Measurements from ENCODE around the gene ADTRP. TPM values are rescaled to one million over a fixed set of nuclear protein-coding genes. Genes with fewer than 3 reads are reported as not detected.

The ADTRP gene
- total RNA-seq, 2 donors from 2014 or later: 56.6 to 79.9 TPM

GRCh38 chr6:11710311-11710761, 68.3 kb downstream of the ADTRP start:
- no peaks in the 10 kb centered on the region for H3K36me3 ChIP-seq
- intact Hi-C loops (cut with DNase I): no loop called here
- TF ChIP-seq CTCF (IDR thresholded peaks at IDR 0.05): no peak
- H3K4me3 ChIP-seq: no peak overlapping the region
- no peaks in the 10 kb centered on the region for H3K9me3 ChIP-seq
- DNase-seq: no peak
- no peak overlapping the region for H3K9ac ChIP-seq (ENCODE audit: low read depth in 2 of 2, low read length in 2 of 2)
- H3K27ac ChIP-seq: no peak overlapping the region
- no peaks in the 10 kb centered on the region for H3K4me1 ChIP-seq
- H3K27me3 ChIP-seq: no peaks in the 10 kb centered on the region

DNA sequence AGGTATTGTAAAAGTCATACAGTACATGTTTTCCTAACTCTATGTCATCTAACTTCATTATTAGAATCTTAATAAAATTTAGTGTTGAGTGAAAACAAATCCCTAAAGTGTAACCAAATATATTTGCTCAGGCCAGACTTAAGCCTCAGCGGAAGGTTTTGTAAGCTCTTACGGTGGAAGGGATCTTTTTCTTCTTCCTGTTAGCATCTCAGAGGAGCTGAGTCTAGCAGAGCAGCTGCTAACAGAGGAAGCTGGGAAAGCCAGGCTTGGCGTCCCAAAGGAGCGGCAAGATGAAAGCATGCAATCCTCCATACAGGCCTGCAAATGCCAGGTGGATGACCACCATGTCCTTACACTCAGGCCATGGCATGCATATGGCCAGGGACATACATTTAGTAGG, 72.4 kb downstream of the ADTRP start:
- no peaks in the 10 kb centered on the region for H3K27me3 ChIP-seq
- no peak for TF ChIP-seq CTCF (IDR thresholded peaks at IDR 0.05)
- H3K4me3 ChIP-seq: no peak overlapping the region
- no peak overlapping the region for H3K9ac ChIP-seq (ENCODE audit: low read depth in 2 of 2, low read length in 2 of 2)
- no peak for DNase-seq
- H3K36me3 ChIP-seq: no peaks in the 10 kb centered on the region
- intact Hi-C loops (cut with DNase I): loop anchor here (10.0 kb wide), 1 partner anchor 209 kb away; no protein-coding TSS in a partner anchor
- H3K27ac ChIP-seq: no peak overlapping the region
- H3K4me1 ChIP-seq: no peaks in the 10 kb centered on the region
- H3K9me3 ChIP-seq: no peaks in the 10 kb centered on the region

DNA sequence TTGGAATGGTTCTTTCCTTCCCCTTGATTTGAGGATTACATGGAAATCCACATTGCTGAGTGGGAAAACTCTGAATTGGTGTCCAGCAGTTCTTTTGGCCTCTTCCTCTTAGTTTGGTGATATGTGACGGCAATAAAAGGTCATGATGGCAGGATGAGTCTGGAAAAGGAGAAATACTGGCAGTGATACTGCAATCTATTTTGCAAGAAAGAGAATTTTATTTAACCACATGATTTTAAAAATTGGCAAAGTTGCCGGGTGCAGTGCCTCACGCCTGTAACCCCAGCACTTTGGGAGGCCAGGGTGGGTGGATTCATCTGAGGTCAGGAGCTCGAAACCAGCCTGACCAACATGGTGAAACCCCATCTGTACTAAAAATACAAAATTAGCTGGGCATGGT, 73.1 kb downstream of the ADTRP start:
- no peak for TF ChIP-seq CTCF (IDR thresholded peaks at IDR 0.05)
- Histone ChIP-seq H3K36me3 (no peaks in the 10 kb centered on the region), H3K9me3 (no peaks in the 10 kb centered on the region), H3K27me3 (no peaks in the 10 kb centered on the region), H3K4me3 (no peak overlapping the region), H3K9ac (ENCODE audit: low read depth in 2 of 2, low read length in 2 of 2) (no peak overlapping the region), H3K27ac (no peak overlapping the region), H3K4me1 (no peaks in the 10 kb centered on the region)
- intact Hi-C loops (cut with DNase I): loop anchor here (10.0 kb wide), 1 partner anchor 209 kb away; no protein-coding TSS in a partner anchor
- DNase-seq: no peak

GRCh38 chr6:11705069-11705468, 73.5 kb downstream of the ADTRP start:
- TF ChIP-seq CTCF (IDR thresholded peaks at IDR 0.05): no peak
- intact Hi-C loops (cut with DNase I): loop anchor here (10.0 kb wide), 1 partner anchor 210 kb away; no protein-coding TSS in a partner anchor
- H3K27me3 ChIP-seq: no peaks in the 10 kb centered on the region
- no peaks in the 10 kb centered on the region for H3K36me3 ChIP-seq
- no peaks in the 10 kb centered on the region for H3K4me1 ChIP-seq
- H3K27ac ChIP-seq: no peak overlapping the region
- H3K4me3 ChIP-seq: no peak overlapping the region
- no peak for DNase-seq
- H3K9ac ChIP-seq (ENCODE audit: low read depth in 2 of 2, low read length in 2 of 2): no peak overlapping the region
- no peaks in the 10 kb centered on the region for H3K9me3 ChIP-seq

GRCh38 chr6:11703725-11704124, 74.9 kb downstream of the ADTRP start:
- H3K27ac ChIP-seq: no peak overlapping the region
- no peak for TF ChIP-seq CTCF (IDR thresholded peaks at IDR 0.05)
- no peaks in the 10 kb centered on the region for H3K27me3 ChIP-seq
- no peaks in the 10 kb centered on the region for H3K4me1 ChIP-seq
- H3K36me3 ChIP-seq: no peaks in the 10 kb centered on the region
- no peaks in the 10 kb centered on the region for H3K9me3 ChIP-seq
- H3K9ac ChIP-seq (ENCODE audit: low read depth in 2 of 2, low read length in 2 of 2): no peak overlapping the region
- intact Hi-C loops (cut with DNase I): loop anchor here (10.0 kb wide), 1 partner anchor 211 kb away; no protein-coding TSS in a partner anchor
- H3K4me3 ChIP-seq: no peak overlapping the region
- no peak for DNase-seq
